Neural progenitor cell (in vitro differentiated cells): ENCODE data around the gene TYW5.

Experiments
- CTCF ChIP-seq: fragments of 200-600 bp; sonication (generic); IDR thresholded peaks from 2 replicates; pipeline ENCODE4 v1.5.1; 2017; ENCODE audit warnings: antibody characterized with exemption, mild to moderate bottlenecking
- EZH2phosphoT487 ChIP-seq: fragments of 200-600 bp; sonication (generic); IDR thresholded peaks from 2 replicates; pipeline ENCODE4 v1.6.1; 2017; ENCODE audit warnings: antibody characterized with exemption

GRCh38 chr2:199901942-199902341 lies 53.3 kb downstream of the TYW5 start:
- TF ChIP-seq EZH2phosphoT487 (no peak), CTCF (no peak)
